HTERT RPE-1 (cell line): ENCODE data around the gene AMBRA1.

Source experiments
- in situ Hi-C: fragments of 300-500 bp; cut with MboI; formaldehyde crosslinking; loops from 4 replicates; pipeline ENCODE4 v1.14.3; 2020; ENCODE audit warnings: low sequenced_read_pairs

Gene AMBRA1

DNA sequence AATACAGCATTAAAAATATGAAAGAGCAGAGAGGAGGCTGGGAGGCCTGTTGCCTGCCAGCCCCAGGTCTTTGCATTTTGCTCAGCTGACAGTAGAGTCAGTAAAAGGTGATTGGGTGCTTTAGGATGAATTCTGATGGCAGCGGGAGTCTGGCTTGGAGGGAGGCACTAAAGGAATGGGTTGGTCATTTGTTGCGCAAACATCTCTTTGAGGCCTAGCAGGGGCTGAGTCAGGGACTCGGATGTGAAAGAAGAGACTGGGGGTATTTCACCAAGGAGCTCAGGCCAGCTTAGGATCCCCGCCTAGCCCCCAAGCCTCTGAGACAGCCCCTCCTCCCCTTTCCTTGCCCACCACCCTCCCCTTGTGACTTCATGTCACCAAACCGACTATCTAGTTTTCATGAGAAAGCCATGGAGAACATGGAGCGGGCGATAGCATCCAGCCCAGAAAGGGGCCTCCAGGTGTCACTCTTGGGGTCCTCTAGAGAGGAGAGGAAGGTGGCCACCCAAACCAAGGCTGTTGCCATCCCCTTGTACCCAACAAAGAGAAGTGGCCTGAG is 236.8 kb downstream of the AMBRA1 start:
- in situ Hi-C loops, result no loop called here

DNA sequence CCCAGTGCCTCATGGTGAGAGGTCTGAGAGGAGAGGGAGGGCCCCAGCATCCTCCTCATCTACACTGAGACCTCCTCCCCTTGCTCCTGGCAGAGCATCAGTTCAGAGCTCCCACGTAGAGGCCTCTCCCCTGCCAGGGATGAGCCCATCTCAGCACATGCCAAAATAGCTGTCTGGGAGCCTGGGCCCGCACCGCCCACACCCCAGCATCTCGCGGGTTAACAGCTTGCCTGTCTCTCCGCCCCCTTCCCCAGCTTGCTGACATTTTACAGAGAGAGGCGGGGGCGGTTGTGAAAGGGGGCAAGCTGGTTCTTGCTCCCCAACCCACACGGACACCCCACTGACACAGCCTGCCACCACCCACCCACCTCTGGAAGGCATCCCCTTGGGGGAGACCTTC is 240.1 kb downstream of the AMBRA1 start:
- in situ Hi-C loops, result no loop called here

DNA sequence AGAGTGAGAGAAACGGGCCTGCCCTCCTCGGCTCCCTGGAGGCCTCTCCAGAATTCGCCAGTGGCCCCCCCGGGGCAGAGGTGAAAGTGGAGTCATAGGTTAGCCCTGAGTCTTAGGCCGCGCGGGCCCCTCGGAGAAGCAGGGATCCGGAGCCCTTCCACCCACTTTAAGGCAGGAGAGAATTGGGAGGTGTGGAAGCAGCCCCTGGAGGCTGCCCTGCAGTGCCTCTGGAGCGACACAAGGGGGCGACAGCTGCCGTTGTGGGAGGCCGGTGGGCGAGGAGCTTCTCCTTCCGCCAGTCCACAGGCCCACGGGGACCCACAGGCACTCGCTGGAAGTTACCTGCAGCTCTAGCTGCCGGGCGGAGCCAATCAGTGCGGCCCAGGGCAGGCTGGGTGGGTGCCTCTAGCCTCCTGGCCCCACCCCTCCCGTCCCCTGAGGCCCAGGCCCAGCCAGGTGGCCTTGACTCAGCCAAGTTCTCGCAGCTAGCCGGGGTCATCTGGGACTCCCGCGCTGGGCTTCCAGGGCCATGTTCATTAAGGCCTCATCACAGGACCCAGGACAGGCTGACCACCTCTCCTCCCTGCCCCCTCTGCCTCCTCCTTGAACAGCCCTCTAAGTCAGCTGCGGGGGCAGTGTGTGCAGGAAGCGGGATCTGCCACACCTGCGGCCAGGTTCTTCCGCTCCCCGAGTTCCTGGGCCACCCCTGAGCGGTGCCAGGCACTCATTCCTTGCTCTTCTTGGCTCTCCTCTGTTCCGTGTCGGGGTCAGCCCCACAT is 241.6 kb downstream of the AMBRA1 start:
- in situ Hi-C loops, result no loop called here

DNA sequence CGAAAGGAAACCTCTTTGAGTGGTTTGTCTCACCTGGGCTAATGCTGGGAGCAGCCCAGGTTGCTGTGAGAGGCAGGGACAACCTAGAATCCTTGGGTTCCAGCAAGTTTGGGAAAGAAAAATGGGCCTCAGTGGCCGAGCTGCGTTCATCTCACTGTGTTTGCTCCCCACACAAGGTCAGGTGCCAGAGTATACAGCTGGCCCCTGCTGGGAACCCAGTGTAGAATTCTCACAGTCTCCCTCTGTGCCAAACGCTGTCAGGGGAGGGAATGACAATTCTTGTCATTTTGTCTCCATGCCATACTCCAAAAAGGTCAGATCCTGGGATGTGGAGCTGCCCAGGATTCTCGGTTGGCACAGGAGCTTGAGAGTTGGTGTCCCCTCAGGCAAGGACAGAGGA is 242.2 kb downstream of the AMBRA1 start:
- in situ Hi-C loops, result no loop called here

DNA sequence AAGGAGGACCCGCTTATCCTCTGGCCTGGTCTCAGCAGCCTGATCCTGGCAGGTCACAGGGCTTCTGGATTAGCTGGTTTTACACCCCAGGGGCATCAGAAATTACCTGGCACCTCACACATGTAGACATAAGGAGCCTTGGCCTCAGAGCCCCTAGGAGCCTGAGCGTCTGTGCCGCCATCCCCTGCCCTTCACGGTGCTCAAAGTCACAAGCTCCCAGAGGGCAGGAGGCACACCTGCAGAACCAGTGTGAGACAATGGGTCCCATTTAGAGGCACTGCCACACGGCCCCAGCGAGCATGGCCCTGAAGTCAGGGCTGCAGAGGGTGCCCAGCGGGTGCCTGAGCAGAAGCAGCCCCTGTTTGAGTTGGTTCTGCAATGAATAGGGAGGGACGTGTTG is 242.7 kb downstream of the AMBRA1 start:
- in situ Hi-C loops, result no loop called here

DNA sequence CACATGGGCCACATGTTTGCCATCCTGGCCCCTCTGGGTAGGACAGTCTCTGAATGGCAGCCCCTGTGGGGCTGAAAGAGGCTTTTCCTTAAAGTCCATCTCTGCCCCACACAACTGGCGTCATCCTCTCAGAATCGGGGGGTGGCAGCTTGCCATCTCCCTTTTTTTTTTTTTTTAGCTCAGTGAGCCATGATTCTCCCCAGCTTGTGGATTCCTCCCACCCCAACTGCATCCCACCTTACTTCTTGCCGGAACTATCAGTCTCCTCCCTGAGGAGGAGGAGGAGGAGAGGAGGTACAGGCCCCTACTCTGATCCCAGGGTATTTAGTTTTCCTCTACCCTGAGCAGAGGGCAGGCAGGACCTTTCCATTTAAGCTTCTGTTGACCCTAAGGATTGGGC is 243.1 kb downstream of the AMBRA1 start:
- in situ Hi-C loops, result no loop called here

DNA sequence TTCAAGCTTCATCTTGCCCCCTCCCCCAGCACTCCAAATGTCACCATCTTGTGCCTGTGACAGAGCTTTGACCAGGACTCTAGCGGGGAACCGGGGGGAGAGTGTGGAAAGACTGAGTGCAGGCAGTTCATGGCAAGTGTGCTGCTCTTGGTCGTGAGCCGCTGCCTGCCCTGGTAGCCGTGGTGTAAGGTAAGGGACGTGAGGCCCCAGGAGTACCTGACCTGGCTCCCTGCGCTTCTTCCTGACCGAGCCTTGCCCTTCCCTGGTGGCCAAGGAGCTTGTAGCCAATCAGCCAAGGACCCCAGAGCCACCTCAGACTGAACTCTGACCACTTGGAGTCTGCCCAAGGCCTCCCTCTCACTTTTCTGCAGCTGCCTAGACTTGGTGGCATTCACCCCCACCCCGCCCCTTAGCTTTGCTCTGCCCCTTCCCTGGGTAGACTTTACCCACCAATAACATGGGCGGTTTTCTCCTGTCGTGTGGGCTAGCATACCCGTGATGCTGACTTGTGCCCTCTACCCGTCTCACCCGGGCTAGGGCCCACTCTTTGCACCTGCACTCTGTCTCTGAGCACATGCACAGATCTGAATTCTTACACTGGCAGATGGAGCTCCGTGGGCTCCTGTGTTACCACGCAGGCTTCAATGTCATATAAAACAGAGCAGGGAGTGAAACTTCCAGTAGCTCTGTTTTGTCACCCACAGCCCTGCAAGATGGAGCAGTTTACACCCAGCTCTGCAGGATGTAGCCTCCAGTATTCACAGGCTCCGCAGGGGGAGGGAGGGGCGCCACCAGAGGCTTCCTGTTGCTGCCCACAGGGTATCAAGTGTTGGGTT is 245.0 kb downstream of the AMBRA1 start:
- in situ Hi-C loops, result no loop called here

DNA sequence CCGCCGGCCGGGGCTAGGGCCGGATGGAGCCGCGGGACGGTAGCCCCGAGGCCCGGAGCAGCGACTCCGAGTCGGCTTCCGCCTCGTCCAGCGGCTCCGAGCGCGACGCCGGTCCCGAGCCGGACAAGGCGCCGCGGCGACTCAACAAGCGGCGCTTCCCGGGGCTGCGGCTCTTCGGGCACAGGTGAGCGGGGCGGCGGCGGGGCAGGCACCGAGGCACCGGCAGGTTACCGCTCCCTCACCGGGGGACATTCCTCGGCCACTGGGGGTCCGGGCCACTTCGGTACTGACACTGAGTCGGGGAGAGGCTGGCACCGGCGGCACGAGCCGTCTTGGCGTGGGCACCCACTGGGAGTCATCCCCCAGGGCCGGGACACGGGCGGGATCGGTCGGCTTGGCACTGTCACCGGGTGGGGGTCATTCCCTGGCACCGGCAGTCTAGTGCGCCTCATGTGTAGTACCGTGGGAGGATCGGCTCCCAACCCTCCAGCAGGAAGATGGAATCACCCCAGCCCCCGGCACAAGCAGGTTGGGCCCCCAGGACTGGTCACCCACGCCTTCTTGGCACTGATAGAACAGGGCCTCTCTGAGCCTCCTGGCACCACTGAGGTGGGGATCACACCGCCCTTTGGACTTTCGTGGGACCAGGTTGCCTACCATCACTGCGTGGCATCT is 246.0 kb downstream of the AMBRA1 start:
- in situ Hi-C loops, result no loop called here

DNA sequence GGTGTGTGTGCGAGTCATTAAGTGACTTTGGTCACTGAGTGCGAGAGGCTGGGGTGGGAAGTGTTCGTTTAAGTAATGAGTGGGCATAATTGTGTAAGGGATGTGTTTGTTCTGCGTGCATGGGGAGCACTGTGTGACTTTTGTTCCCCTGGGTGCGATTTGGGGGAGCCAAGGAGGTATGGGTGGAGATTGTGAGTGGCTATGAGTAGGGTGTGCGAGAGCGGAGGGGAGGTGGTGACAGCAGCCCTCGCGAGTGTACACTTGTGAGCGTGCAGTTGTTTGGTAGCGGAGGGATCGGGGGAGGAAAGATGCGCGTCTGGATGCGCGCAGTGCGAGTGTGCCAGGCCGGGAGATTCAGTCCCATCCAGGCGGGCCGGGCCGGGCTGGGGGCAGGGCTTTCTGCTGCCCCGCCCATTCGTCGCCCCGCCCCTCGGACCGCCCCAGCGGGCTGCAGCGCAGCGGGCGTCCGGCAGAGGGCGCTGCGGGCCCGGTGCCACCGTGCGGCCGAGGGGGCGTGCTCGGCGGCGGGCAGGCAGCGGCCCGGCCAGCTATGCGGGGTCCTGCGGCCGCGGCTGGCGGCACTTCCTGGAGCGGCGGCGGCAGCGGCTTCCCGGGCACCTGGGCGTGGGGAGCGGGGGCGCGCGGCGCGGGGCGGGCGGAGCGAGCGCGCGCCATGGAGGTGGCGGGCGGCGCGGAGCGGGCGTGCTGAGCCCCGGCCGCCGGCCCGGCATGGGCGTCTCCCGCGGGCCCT is 246.8 kb downstream of the AMBRA1 start, which contains the start of gene DGKZ:
Gene DGKZ (plus strand): TSS at position 578 of the 751 bp plus-strand sequence. CDS start 197 bp downstream, outside the sequence.
- in situ Hi-C loops, result no loop called here
